Measurements from ENCODE around the gene TTYH2. TPM values are rescaled to one million over a fixed set of nuclear protein-coding genes. Genes with fewer than 3 reads are reported as not detected.

Gene TTYH2
- total and polyA plus RNA-seq, 2 experiments from 2014 or later = 1.4 to 3.9 TPM

GRCh38 chr17:74220946-74221818 is 7.8 kb downstream of the TTYH2 start:
- Mint-ChIP-seq H3K4me1 (peaks cover 5% of the 10 kb centered on the region; the same call in 1 of the 3 replicates), H3K27ac (no peak overlapping the region), H3K9me3 (no peaks in the 10 kb centered on the region; the same call in 2 of the 3 replicates), H3K27me3 (ENCODE audit: insufficient read depth, low read depth, poor library complexity) (peaks cover 13% of the 10 kb centered on the region), H3K36me3 (ENCODE audit: low read depth) (no peaks in the 10 kb centered on the region; the same call in 2 of the 3 replicates), H3K4me3 (no peak overlapping the region)
- no peaks in the 10 kb centered on the region for H3K79me2 ChIP-seq (replicated peaks; ENCODE audit: insufficient read depth)
- no peaks in the 10 kb centered on the region for H3K27me3 ChIP-seq (ENCODE audit: insufficient read depth)
- no peak overlapping the region for H2AFZ ChIP-seq
- TF ChIP-seq ZNF462 (CRISPR knock-in tag; IDR thresholded peaks at IDR 0.05) (no peak), EZH2 (IDR thresholded peaks at IDR 0.05; ENCODE audit: low read depth, unreplicated experiment) (no peak), JUNB (IDR thresholded peaks at IDR 0.05; ENCODE audit: unreplicated experiment) (no peak), ZNF331 (CRISPR knock-in tag; IDR thresholded peaks at IDR 0.05; ENCODE audit: low read depth) (no peak), POLR2AphosphoS5 (IDR thresholded peaks at IDR 0.05; ENCODE audit: low read depth) (no peak), ZNF114 (CRISPR knock-in tag; IDR thresholded peaks at IDR 0.05) (no peak), STAT1 (IDR thresholded peaks at IDR 0.05; ENCODE audit: unreplicated experiment) (no peak), EZH2phosphoT487 (IDR thresholded peaks at IDR 0.05; ENCODE audit: unreplicated experiment) (no peak), CREB1 (CRISPR knock-in tag; IDR thresholded peaks at IDR 0.05; ENCODE audit: low read depth) (no peak)
- TF ChIP-seq, protein P1, sequence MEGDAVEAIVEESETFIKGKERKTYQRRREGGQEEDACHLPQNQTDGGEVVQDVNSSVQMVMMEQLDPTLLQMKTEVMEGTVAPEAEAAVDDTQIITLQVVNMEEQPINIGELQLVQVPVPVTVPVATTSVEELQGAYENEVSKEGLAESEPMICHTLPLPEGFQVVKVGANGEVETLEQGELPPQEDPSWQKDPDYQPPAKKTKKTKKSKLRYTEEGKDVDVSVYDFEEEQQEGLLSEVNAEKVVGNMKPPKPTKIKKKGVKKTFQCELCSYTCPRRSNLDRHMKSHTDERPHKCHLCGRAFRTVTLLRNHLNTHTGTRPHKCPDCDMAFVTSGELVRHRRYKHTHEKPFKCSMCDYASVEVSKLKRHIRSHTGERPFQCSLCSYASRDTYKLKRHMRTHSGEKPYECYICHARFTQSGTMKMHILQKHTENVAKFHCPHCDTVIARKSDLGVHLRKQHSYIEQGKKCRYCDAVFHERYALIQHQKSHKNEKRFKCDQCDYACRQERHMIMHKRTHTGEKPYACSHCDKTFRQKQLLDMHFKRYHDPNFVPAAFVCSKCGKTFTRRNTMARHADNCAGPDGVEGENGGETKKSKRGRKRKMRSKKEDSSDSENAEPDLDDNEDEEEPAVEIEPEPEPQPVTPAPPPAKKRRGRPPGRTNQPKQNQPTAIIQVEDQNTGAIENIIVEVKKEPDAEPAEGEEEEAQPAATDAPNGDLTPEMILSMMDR (conservative IDR thresholded peaks at IDR 0.05; ENCODE audit: low read depth in 2 of 2) = no peak
- TF ChIP-seq, protein P2, sequence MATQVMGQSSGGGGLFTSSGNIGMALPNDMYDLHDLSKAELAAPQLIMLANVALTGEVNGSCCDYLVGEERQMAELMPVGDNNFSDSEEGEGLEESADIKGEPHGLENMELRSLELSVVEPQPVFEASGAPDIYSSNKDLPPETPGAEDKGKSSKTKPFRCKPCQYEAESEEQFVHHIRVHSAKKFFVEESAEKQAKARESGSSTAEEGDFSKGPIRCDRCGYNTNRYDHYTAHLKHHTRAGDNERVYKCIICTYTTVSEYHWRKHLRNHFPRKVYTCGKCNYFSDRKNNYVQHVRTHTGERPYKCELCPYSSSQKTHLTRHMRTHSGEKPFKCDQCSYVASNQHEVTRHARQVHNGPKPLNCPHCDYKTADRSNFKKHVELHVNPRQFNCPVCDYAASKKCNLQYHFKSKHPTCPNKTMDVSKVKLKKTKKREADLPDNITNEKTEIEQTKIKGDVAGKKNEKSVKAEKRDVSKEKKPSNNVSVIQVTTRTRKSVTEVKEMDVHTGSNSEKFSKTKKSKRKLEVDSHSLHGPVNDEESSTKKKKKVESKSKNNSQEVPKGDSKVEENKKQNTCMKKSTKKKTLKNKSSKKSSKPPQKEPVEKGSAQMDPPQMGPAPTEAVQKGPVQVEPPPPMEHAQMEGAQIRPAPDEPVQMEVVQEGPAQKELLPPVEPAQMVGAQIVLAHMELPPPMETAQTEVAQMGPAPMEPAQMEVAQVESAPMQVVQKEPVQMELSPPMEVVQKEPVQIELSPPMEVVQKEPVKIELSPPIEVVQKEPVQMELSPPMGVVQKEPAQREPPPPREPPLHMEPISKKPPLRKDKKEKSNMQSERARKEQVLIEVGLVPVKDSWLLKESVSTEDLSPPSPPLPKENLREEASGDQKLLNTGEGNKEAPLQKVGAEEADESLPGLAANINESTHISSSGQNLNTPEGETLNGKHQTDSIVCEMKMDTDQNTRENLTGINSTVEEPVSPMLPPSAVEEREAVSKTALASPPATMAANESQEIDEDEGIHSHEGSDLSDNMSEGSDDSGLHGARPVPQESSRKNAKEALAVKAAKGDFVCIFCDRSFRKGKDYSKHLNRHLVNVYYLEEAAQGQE (IDR thresholded peaks at IDR 0.05; ENCODE audit: unreplicated experiment) = no peak
- TF ChIP-seq, protein P3, sequence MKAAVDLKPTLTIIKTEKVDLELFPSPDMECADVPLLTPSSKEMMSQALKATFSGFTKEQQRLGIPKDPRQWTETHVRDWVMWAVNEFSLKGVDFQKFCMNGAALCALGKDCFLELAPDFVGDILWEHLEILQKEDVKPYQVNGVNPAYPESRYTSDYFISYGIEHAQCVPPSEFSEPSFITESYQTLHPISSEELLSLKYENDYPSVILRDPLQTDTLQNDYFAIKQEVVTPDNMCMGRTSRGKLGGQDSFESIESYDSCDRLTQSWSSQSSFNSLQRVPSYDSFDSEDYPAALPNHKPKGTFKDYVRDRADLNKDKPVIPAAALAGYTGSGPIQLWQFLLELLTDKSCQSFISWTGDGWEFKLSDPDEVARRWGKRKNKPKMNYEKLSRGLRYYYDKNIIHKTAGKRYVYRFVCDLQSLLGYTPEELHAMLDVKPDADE (IDR thresholded peaks at IDR 0.05) = no peak
- no peaks in the 10 kb centered on the region for H3K4me1 ChIP-seq (ENCODE audit: insufficient read depth)
- ATAC-seq (no peak), DNase-seq (ENCODE audit: low spot score) (no peak)
- no peaks in the 10 kb centered on the region for H3F3A ChIP-seq (replicated peaks; ENCODE audit: low read depth)
- no peaks in the 10 kb centered on the region for H3K36me3 ChIP-seq (ENCODE audit: insufficient read depth)
- no peaks in the 10 kb centered on the region for H3K9me2 ChIP-seq (ENCODE audit: insufficient read depth)
- no peaks in the 10 kb centered on the region for H4K20me1 ChIP-seq (replicated peaks; ENCODE audit: insufficient read depth)
- no peak overlapping the region for H3K4me2 ChIP-seq
- no peak overlapping the region for H3K27ac ChIP-seq (ENCODE audit: low read depth)
- H3K4me3 ChIP-seq = no peak overlapping the region
